AG09319 (cell line): ENCODE results near the gene AK6.
"Not testable (repeated sequence)": the region's sequence is repeated elsewhere in the genome, so short reads cannot be mapped to it uniquely, and the experiment has no call there.

Experiments used
- DNase-seq: peaks from one replicate; pipeline ENCODE4 v3.0.0-alpha.2; 2010; ENCODE audit warnings: low read depth; ENCODE audit errors: extremely low read depth
- CTCF ChIP-seq: IDR thresholded peaks from 2 replicates; pipeline ENCODE4 v1.5.1; 2011; ENCODE audit warnings: low read depth, mild to moderate bottlenecking, inconsistent platforms, low read length, moderate library complexity

Gene AK6

GRCh38 chr5:69335341-69335935 is 33.9 kb downstream of the AK6 start:
- TF ChIP-seq CTCF: no peak
- no peak for DNase-seq

- DNase-seq: peak; percentile 38
- TF ChIP-seq CTCF: peak; percentile 87
Measured at GRCh38 chr5:69334793-69335268, 34.5 kb downstream of the AK6 start.

GRCh38 chr5:69333668-69334315 is 35.5 kb downstream of the AK6 start:
- DNase-seq: not testable (repeated sequence)

GRCh38 chr5:69331528-69332445 is 37.5 kb downstream of the AK6 start:
- no peak for DNase-seq
- TF ChIP-seq CTCF: no peak

- TF ChIP-seq CTCF: no peak
- no peak for DNase-seq
Measured at GRCh38 chr5:69329905-69330489, 39.3 kb downstream of the AK6 start.

GRCh38 chr5:69326365-69326764 is 43.0 kb downstream of the AK6 start:
- no peak for TF ChIP-seq CTCF
- DNase-seq: no peak

GRCh38 chr5:69317391-69317790 is 51.9 kb downstream of the AK6 start:
- DNase-seq: no peak

More at GRCh38 chr5:69317391-69317790, 51.9 kb downstream of the AK6 start:
- TF ChIP-seq CTCF: no peak
